HEK293T (cell line): Measurements from ENCODE around the gene SNX20.

Source experiments
- CTCF ChIA-PET: fragments of 350-600 bp; formaldehyde crosslinking; extraction: SDS; loops from one replicate; lab custom pipeline; 2021; ENCODE audit warnings: antibody characterized with exemption, inconsistent platforms; lab: Yijun Ruan, JAX
- POLR2A ChIA-PET: fragments of 350-600 bp; formaldehyde crosslinking; extraction: SDS; loops from one replicate; lab custom pipeline; 2020; ENCODE audit warnings: antibody characterized with exemption, inconsistent platforms; lab: Yijun Ruan, JAX
- DNase-seq: peaks from one replicate; pipeline ENCODE4 v3.0.0; 2012; ENCODE audit warnings: mixed read lengths; ENCODE audit errors: extremely low spot score
- ARNT ChIP-seq: fragments of 450-650 bp; IDR thresholded peaks from 2 replicates; pipeline ENCODE4 v1.6.1; 2017; ENCODE audit warnings: mild to moderate bottlenecking
- BHLHE40 ChIP-seq: fragments of 450-650 bp; IDR thresholded peaks from 2 replicates; pipeline ENCODE4 v1.6.1; 2016; ENCODE audit warnings: mild to moderate bottlenecking, moderate library complexity, borderline replicate concordance
- CTBP1 ChIP-seq: fragments of 450-650 bp; IDR thresholded peaks from 2 replicates; pipeline ENCODE4 v1.6.1; 2016; ENCODE audit warnings: borderline replicate concordance
- ELF4 ChIP-seq: fragments of 450-650 bp; IDR thresholded peaks from 2 replicates; pipeline ENCODE4 v1.6.1; 2017; ENCODE audit warnings: antibody characterized with exemption
- FOXA1 ChIP-seq: fragments of 450-650 bp; IDR thresholded peaks from 2 replicates; pipeline ENCODE4 v1.6.1; 2016; ENCODE audit warnings: mild to moderate bottlenecking
- FOXK2 ChIP-seq: fragments of 450-650 bp; IDR thresholded peaks from 2 replicates; pipeline ENCODE4 v1.6.1; 2016; ENCODE audit warnings: mild to moderate bottlenecking
- FOXM1 ChIP-seq: fragments of 450-650 bp; IDR thresholded peaks from 2 replicates; pipeline ENCODE4 v1.6.1; 2017; ENCODE audit warnings: mild to moderate bottlenecking, borderline replicate concordance
- HDGF ChIP-seq: fragments of 450-650 bp; IDR thresholded peaks from 2 replicates; pipeline ENCODE4 v1.6.1; 2017; ENCODE audit warnings: antibody characterized with exemption, borderline replicate concordance
- L3MBTL2 ChIP-seq: fragments of 450-650 bp; conservative IDR thresholded peaks from 2 replicates; pipeline ENCODE4 v1.6.1; 2016; ENCODE audit warnings: mild to moderate bottlenecking
- LEF1 ChIP-seq: fragments of 450-650 bp; IDR thresholded peaks from 2 replicates; pipeline ENCODE4 v1.6.1; 2017; ENCODE audit warnings: mild to moderate bottlenecking, borderline replicate concordance
- NFRKB ChIP-seq: fragments of 450-650 bp; IDR thresholded peaks from 2 replicates; pipeline ENCODE4 v1.6.1; 2016; ENCODE audit warnings: mild to moderate bottlenecking, moderate library complexity
- SP1 ChIP-seq: fragments of 450-650 bp; IDR thresholded peaks from 2 replicates; pipeline ENCODE4 v1.6.1; 2017
- SUZ12 ChIP-seq: fragments of 450-650 bp; IDR thresholded peaks from 2 replicates; pipeline ENCODE4 v1.6.1; 2016; ENCODE audit warnings: mild to moderate bottlenecking
- TARDBP ChIP-seq: fragments of 450-650 bp; IDR thresholded peaks from 2 replicates; pipeline ENCODE4 v1.6.1; 2016
- ZNF384 ChIP-seq: fragments of 450-650 bp; IDR thresholded peaks from 2 replicates; pipeline ENCODE4 v1.6.1; 2016
- TF ChIP-seq, protein P1 (sequence below): fragments of 450-650 bp; IDR thresholded peaks from 2 replicates; pipeline ENCODE4 v1.6.1; 2016

Gene SNX20

DNA sequence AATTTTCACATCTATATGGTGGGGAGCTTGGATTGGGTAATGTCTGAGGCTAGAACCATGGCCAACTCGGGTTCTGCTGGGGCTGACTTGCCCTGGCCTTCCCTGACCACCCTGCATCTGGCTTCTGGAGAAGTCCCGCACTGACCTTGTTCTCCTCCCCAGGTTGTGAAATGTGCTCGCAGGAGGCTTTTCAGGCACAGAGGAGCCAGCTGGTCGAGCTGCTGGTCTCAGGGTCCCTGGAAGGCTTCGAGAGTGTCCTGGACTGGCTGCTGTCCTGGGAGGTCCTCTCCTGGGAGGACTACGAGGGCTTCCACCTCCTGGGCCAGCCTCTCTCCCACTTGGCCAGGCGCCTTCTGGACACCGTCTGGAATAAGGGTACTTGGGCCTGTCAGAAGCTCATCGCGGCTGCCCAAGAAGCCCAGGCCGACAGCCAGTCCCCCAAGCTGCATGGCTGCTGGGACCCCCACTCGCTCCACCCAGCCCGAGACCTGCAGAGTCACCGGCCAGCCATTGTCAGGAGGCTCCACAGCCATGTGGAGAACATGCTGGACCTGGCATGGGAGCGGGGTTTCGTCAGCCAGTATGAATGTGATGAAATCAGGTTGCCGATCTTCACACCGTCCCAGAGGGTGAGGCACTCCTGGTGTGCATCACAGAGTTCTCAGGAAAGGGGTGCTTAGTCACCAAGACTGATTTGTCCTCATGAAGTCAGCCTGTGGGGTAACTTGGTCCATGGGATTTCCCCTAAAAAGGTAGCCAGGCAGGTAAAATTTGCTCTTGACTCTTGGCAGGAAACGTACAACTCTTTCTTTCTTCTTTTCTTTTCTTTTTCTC lies 18.4 kb upstream of the SNX20 start:
- CTCF ChIA-PET = no interaction called here
- TF ChIP-seq SP1 (no peak), FOXM1 (no peak), ZNF384 (no peak), FOXA1 (no peak), HDGF (no peak), CTBP1 (no peak), ARNT (no peak), LEF1 (no peak), BHLHE40 (no peak), FOXK2 (no peak)
- no peak for DNase-seq
- POLR2A ChIA-PET = no interaction called here

DNA sequence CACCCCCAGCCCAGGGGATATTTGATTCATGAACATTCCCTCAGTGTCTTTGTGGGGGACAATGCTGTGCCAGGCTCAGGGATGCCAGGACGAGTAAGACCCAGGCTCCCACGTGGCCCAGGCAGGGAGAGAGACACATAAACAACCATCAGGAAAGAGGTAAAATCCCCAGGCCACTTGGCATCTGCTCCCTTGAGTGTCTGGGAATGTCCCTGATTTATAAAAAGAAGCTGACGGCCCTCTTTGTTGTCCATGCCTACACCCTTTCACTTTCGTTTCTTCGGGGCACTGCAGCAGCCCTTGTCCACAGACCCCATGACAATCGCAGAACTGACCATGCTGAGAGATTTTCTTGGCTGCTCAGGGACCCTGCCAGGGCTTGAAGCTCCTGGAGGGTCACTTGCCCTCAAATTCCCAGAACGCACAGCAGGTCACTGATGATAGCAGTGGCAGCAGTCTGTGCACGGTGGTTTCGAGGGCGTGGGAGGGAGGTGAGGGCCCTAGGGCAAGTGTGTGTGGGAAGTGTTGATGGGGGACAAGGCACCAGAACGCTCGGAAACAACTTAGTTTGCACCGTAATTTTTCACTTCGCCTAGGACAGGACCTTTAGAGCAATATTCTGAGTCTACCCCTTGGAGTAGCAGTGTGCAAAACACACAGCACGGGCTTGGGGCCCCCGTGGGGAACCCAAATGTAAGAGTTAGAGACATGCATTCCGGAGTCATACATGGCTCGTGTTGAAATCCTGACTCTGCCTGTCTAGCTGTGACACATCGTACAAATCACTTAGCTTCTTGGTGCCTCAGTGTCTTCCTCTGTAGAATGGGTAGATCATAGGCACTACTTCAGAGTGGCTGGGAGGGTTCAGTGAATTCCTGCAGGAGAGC lies 17.0 kb upstream of the SNX20 start:
- ChIA-PET CTCF (no interaction called here), POLR2A (no interaction called here)
- TF ChIP-seq FOXK2 (no peak), SP1 (no peak), CTBP1 (no peak), ZNF384 (no peak), L3MBTL2 (no peak), LEF1 (no peak), NFRKB (no peak), BHLHE40 (no peak), ELF4 (no peak), ARNT (no peak), FOXM1 (no peak), TARDBP (no peak), SUZ12 (no peak), HDGF (no peak), FOXA1 (no peak)
- TF ChIP-seq, protein P1, sequence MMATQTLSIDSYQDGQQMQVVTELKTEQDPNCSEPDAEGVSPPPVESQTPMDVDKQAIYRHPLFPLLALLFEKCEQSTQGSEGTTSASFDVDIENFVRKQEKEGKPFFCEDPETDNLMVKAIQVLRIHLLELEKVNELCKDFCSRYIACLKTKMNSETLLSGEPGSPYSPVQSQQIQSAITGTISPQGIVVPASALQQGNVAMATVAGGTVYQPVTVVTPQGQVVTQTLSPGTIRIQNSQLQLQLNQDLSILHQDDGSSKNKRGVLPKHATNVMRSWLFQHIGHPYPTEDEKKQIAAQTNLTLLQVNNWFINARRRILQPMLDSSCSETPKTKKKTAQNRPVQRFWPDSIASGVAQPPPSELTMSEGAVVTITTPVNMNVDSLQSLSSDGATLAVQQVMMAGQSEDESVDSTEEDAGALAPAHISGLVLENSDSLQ = no peak
- no peak for DNase-seq

DNA sequence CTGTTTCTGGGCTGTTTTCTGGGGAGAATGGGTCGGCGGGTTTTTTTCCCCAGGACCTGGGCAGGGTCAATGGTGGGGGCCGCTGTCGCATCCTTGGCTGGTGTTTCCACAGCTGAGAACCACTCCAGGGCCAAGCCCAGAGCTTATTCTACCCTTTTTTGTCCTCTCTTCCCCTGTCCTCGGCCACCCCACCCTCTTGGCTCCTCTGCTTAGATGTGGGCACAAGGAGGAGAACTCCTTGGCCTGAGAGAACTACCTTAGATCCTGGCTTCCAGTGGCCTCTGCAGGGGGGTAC lies 16.3 kb upstream of the SNX20 start:
- POLR2A ChIA-PET = no interaction called here
- TF ChIP-seq LEF1 (no peak), NFRKB (no peak), FOXK2 (no peak), HDGF (no peak), ZNF384 (no peak), ELF4 (no peak), ARNT (no peak), CTBP1 (no peak), TARDBP (no peak), SUZ12 (no peak), FOXA1 (no peak)
- TF ChIP-seq, protein P1 = no peak
- no peak for DNase-seq
- CTCF ChIA-PET = no interaction called here

DNA sequence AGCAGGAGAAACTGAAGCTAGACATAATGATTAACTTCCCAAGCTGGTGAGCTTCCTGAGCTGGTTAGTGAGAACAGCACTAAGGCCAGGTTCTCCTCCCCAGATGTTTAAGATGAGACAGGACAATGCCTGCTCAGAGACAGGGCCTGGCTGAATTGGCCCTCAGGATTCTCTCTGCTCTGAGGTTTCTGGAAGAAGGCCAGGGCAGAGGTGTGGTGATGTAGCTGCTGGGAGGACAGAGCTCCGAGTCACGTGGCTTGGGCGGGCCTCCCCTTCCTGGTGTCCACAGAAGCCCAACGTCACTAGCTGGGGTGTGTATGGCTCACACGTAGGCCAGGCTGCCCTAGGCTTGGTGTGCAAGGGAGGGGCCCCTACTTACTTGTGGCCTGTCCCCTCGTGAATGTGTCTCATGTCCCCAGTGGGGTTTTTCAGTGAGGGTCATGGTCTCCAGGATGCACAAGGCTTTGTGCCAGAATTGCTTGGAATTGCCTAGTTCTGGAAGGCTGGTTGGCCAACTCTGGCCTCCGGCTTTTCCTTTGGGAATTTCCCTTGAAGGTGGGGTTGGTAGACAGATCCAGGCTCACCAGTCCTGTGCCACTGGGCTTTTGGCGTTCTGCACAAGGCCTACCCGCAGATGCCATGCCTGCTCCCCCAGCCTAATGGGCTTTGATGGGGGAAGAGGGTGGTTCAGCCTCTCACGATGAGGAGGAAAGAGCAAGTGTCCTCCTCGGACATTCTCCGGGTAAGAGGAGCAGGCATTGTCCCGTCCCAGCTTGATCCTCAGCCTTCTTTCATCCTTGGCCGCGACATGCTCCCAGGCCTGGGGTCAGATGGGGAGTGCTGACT lies 15.7 kb upstream of the SNX20 start:
- DNase-seq = no peak
- TF ChIP-seq SUZ12 (no peak), TARDBP (no peak), LEF1 (no peak), L3MBTL2 (no peak), FOXA1 (no peak), FOXK2 (no peak), SP1 (no peak), ELF4 (no peak), NFRKB (no peak), HDGF (no peak), ARNT (no peak)
- ChIA-PET CTCF (interaction anchor here (0.7 kb wide), 1 partner anchor 98 kb away, joined by 3 read pairs; no protein-coding TSS in a partner anchor), POLR2A (no interaction called here)

DNA sequence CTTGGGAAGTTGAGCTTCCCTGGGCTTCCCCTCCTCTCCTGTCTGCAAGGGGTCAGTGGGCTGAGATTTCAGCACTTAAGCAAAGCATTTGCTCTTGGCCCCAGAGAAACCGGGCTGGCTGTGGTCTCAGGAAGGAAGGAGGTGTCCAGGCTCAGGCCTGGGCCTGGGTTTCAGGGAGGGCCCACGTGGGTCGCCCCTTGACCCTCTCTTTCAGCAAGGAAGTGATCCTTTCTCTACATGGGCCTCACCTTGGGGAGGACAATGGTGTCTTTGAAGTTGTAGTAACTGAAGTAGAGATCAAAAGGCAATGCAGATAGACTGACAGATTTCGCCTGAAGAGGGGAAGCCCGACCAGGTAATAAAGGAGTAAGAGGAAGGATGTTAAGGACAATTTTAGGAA lies 15.0 kb upstream of the SNX20 start:
- POLR2A ChIA-PET = no interaction called here
- TF ChIP-seq, protein P1 = no peak
- TF ChIP-seq ZNF384 = no peak
- TF ChIP-seq L3MBTL2 = no peak
- CTCF ChIA-PET = interaction anchor here (0.7 kb wide), 1 partner anchor 99 kb away, joined by 3 read pairs; no protein-coding TSS in a partner anchor
- DNase-seq = no peak
